ENCODE measurements around the gene LRRC31. TPM values are rescaled to one million over a fixed set of nuclear protein-coding genes. Genes with fewer than 3 reads are reported as not detected.

Gene LRRC31
- total and polyA plus RNA-seq, 2 of the 8 experiments (the other 6 are each of a cell fraction or from before 2014, with no cell fraction given) = not detected

GRCh38 chr3:169825316-169825715, 44.4 kb downstream of the LRRC31 start (continued):
- TF ChIP-seq, protein P1, sequence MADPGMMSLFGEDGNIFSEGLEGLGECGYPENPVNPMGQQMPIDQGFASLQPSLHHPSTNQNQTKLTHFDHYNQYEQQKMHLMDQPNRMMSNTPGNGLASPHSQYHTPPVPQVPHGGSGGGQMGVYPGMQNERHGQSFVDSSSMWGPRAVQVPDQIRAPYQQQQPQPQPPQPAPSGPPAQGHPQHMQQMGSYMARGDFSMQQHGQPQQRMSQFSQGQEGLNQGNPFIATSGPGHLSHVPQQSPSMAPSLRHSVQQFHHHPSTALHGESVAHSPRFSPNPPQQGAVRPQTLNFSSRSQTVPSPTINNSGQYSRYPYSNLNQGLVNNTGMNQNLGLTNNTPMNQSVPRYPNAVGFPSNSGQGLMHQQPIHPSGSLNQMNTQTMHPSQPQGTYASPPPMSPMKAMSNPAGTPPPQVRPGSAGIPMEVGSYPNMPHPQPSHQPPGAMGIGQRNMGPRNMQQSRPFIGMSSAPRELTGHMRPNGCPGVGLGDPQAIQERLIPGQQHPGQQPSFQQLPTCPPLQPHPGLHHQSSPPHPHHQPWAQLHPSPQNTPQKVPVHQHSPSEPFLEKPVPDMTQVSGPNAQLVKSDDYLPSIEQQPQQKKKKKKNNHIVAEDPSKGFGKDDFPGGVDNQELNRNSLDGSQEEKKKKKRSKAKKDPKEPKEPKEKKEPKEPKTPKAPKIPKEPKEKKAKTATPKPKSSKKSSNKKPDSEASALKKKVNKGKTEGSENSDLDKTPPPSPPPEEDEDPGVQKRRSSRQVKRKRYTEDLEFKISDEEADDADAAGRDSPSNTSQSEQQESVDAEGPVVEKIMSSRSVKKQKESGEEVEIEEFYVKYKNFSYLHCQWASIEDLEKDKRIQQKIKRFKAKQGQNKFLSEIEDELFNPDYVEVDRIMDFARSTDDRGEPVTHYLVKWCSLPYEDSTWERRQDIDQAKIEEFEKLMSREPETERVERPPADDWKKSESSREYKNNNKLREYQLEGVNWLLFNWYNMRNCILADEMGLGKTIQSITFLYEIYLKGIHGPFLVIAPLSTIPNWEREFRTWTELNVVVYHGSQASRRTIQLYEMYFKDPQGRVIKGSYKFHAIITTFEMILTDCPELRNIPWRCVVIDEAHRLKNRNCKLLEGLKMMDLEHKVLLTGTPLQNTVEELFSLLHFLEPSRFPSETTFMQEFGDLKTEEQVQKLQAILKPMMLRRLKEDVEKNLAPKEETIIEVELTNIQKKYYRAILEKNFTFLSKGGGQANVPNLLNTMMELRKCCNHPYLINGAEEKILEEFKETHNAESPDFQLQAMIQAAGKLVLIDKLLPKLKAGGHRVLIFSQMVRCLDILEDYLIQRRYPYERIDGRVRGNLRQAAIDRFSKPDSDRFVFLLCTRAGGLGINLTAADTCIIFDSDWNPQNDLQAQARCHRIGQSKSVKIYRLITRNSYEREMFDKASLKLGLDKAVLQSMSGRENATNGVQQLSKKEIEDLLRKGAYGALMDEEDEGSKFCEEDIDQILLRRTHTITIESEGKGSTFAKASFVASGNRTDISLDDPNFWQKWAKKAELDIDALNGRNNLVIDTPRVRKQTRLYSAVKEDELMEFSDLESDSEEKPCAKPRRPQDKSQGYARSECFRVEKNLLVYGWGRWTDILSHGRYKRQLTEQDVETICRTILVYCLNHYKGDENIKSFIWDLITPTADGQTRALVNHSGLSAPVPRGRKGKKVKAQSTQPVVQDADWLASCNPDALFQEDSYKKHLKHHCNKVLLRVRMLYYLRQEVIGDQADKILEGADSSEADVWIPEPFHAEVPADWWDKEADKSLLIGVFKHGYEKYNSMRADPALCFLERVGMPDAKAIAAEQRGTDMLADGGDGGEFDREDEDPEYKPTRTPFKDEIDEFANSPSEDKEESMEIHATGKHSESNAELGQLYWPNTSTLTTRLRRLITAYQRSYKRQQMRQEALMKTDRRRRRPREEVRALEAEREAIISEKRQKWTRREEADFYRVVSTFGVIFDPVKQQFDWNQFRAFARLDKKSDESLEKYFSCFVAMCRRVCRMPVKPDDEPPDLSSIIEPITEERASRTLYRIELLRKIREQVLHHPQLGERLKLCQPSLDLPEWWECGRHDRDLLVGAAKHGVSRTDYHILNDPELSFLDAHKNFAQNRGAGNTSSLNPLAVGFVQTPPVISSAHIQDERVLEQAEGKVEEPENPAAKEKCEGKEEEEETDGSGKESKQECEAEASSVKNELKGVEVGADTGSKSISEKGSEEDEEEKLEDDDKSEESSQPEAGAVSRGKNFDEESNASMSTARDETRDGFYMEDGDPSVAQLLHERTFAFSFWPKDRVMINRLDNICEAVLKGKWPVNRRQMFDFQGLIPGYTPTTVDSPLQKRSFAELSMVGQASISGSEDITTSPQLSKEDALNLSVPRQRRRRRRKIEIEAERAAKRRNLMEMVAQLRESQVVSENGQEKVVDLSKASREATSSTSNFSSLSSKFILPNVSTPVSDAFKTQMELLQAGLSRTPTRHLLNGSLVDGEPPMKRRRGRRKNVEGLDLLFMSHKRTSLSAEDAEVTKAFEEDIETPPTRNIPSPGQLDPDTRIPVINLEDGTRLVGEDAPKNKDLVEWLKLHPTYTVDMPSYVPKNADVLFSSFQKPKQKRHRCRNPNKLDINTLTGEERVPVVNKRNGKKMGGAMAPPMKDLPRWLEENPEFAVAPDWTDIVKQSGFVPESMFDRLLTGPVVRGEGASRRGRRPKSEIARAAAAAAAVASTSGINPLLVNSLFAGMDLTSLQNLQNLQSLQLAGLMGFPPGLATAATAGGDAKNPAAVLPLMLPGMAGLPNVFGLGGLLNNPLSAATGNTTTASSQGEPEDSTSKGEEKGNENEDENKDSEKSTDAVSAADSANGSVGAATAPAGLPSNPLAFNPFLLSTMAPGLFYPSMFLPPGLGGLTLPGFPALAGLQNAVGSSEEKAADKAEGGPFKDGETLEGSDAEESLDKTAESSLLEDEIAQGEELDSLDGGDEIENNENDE (IDR thresholded peaks at IDR 0.05; ENCODE audit: insufficient replicate concordance, low read length) = no peak
- no peak for TF ChIP-seq MAFK (IDR thresholded peaks at IDR 0.05; ENCODE audit: low read depth, low read length)
- no peak for TF ChIP-seq BCL11A (IDR thresholded peaks at IDR 0.05; ENCODE audit: low read depth in 2 of 2, low read length in 2 of 2)
- no peak for TF ChIP-seq SP4 (IDR thresholded peaks at IDR 0.05; ENCODE audit: low read length)
- no peak for TF ChIP-seq USF2 (IDR thresholded peaks at IDR 0.05; ENCODE audit: low read length)
- TF ChIP-seq RXRA (IDR thresholded peaks at IDR 0.05; ENCODE audit: insufficient read depth, low read depth, low read length) = no peak
- no peak for TF ChIP-seq YY1 (IDR thresholded peaks at IDR 0.05; ENCODE audit: low read depth, low read length)
- no peak for TF ChIP-seq ATF3 (IDR thresholded peaks at IDR 0.05; ENCODE audit: insufficient read depth, low read depth, low read length)
- TF ChIP-seq SIN3A (conservative IDR thresholded peaks at IDR 0.05 in 1 of 2, IDR thresholded peaks at IDR 0.05 in 1 of 2; ENCODE audit: low read depth in 1 of 2, low read length in 2 of 2) = no peak
- TF ChIP-seq SAP30 (IDR thresholded peaks at IDR 0.05; ENCODE audit: insufficient read depth, insufficient replicate concordance, low read length) = no peak
